ENCODE measurements around the gene DDAH1. TPM values are rescaled to one million over a fixed set of nuclear protein-coding genes. Genes with fewer than 3 reads are reported as not detected.

Gene DDAH1
- polyA plus RNA-seq, 2 of the 4 experiments (the other 2 are of a cell fraction), result 5.7 to 12.6 TPM

- TF ChIP-seq RAD21 (conservative IDR thresholded peaks at IDR 0.05 in 1 of 2, IDR thresholded peaks at IDR 0.05 in 1 of 2), result peak; percentile 37 to 40
- TF ChIP-seq, protein P1, sequence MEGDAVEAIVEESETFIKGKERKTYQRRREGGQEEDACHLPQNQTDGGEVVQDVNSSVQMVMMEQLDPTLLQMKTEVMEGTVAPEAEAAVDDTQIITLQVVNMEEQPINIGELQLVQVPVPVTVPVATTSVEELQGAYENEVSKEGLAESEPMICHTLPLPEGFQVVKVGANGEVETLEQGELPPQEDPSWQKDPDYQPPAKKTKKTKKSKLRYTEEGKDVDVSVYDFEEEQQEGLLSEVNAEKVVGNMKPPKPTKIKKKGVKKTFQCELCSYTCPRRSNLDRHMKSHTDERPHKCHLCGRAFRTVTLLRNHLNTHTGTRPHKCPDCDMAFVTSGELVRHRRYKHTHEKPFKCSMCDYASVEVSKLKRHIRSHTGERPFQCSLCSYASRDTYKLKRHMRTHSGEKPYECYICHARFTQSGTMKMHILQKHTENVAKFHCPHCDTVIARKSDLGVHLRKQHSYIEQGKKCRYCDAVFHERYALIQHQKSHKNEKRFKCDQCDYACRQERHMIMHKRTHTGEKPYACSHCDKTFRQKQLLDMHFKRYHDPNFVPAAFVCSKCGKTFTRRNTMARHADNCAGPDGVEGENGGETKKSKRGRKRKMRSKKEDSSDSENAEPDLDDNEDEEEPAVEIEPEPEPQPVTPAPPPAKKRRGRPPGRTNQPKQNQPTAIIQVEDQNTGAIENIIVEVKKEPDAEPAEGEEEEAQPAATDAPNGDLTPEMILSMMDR (IDR thresholded peaks at IDR 0.05), result peak; percentile 30; the same call in 1 of the 3 replicates
- peak; percentile 34; the same call in 1 of the 3 replicates for TF ChIP-seq SMC3 (IDR thresholded peaks at IDR 0.05)
- no peak for TF ChIP-seq JUN (IDR thresholded peaks at IDR 0.05)
- ATAC-seq, result peak; percentile 34 to 79; a peak in 4 of 6 replicates
- CTCF ChIA-PET, result no interaction called here
- Histone ChIP-seq H3K27ac (peak overlapping the region; percentile 19 to 20; a peak in 3 of 6 replicates), H3K9me3 (no peaks in the 10 kb centered on the region), H3K4me3 (no peak overlapping the region), H3K4me1 (peaks cover 21% of the 10 kb centered on the region), H3K4me2 (peak overlapping the region; percentile 64)
- FAIRE-seq, result no peak
- POLR2A ChIA-PET, result no interaction called here
- peak in 1 of 2 experiments; percentile 30 for DNase-seq (ENCODE audit: low read depth in 1 of 2, low spot score in 1 of 2)
- WGBS (ENCODE audit: missing lambda C conversion rate), result 54% methylated on average over 2 of the region's 2 CpGs
Measured at GRCh38 chr1:85494904-85495266, 29.9 kb upstream of the DDAH1 start.

DNA sequence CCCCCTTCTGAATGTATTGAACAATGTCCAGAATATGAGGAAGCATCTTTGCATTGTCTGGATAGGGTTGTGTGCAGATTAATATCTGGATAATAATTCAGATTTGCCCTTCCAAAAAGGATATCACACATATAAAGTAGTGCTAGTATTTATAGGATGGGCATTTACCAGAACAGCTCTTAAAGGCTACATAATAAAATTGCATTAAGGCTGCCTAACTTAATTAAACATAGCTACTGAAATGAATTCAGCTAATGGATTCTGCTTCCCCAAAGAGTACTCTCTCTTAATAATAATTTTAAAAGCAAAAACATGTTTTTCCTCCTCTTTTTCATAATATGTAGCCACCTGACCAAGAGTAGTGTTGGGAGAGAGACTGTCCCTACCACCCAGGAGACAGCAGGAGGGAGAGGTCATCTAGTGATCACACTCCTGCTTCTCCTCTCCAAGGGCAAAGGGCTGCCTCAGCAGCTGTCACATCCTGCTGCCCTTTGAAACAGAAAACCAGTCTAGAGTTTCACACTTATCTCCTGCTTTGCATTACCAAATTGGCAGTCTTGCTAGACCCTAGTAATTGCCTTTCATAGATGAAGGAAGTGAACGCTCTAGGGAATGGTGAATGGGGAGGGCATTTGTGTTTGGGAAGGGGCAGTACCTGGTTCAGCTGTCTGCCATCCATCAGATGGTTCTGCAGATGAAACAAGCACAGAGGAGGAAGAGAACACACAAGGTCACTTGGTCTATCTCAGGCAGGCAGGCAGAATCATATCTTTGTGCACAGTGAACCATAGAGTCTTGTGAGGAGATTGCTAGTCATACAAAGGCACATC lies 29.3 kb upstream of the DDAH1 start:
- ChIA-PET CTCF (interaction anchor here (0.8 kb wide), 1 partner anchor 26 kb away, joined by 3 read pairs; no protein-coding TSS in a partner anchor), POLR2A (no interaction called here)
- H3K27ac ChIP-seq, result peak overlapping the region in 1 of 2 experiments; percentile 19; a peak in 1 of 6 replicates
- ATAC-seq (peak in 1 of 2 experiments; percentile 40; a peak in 2 of 6 replicates), FAIRE-seq (no peak), DNase-seq (ENCODE audit: low read depth in 1 of 2, low spot score in 1 of 2) (no peak)
- H3K4me3 ChIP-seq, result no peak overlapping the region
- no peaks in the 10 kb centered on the region for H3K9me3 ChIP-seq
- TF ChIP-seq POLR2AphosphoS2 (conservative IDR thresholded peaks at IDR 0.05; ENCODE audit: low read length), result no peak
- TF ChIP-seq CBX2 (IDR thresholded peaks at IDR 0.05; ENCODE audit: borderline replicate concordance, low read depth), result no peak
- no peak overlapping the region; the same call in 2 of the 3 replicates for H3K4me2 ChIP-seq
- H3K4me1 ChIP-seq, result peaks cover 21% of the 10 kb centered on the region
- 91% methylated on average over 1 of the region's 1 CpG for WGBS (ENCODE audit: missing lambda C conversion rate)

DNA sequence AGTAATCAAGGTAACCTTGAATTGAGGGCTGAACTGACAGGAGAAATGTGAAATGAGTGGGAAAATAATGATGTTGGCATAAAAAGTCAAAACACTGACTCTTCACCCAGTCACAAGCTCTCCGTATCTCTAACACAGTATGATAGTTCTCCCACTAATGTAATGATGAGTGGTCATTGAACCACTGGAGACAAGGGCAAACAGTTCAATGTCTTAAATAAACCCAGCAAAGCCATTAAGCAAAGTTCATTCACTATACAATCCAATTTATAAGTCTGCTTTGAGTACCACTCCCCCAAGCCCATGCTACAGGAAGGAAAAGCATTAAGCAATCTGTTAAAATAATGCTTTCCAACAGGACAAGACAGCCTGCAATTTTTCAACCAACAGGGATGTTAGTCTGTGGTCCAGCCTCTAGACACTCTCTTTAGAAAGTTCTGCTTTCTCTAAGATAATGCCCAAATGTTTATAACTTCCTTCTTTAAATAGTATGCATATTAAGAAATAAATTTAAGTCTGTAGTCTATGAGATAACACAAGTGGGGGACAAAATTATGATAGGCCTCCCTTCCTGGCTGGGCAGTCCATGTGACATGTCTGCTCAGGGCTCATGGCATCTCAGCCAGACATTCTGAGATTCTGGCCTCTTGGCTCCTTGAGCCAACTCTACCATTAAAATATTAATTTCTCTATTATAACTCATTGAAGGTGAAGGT lies 25.5 kb upstream of the DDAH1 start:
- no peak overlapping the region for H3K27ac ChIP-seq
- TF ChIP-seq, protein P2, sequence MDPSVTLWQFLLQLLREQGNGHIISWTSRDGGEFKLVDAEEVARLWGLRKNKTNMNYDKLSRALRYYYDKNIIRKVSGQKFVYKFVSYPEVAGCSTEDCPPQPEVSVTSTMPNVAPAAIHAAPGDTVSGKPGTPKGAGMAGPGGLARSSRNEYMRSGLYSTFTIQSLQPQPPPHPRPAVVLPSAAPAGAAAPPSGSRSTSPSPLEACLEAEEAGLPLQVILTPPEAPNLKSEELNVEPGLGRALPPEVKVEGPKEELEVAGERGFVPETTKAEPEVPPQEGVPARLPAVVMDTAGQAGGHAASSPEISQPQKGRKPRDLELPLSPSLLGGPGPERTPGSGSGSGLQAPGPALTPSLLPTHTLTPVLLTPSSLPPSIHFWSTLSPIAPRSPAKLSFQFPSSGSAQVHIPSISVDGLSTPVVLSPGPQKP (IDR thresholded peaks at IDR 0.05; ENCODE audit: low read depth, low read length), result no peak
- TF ChIP-seq SMC3 (IDR thresholded peaks at IDR 0.05) (no peak), MAX (IDR thresholded peaks at IDR 0.05) (no peak), ZNF302 (CRISPR knock-in tag; IDR thresholded peaks at IDR 0.05) (no peak)
- POLR2A ChIA-PET, result no interaction called here
- 87% methylated on average over 1 of the region's 1 CpG for WGBS (ENCODE audit: missing lambda C conversion rate)
- ATAC-seq (no peak), DNase-seq (ENCODE audit: low read depth in 1 of 2, low spot score in 1 of 2) (no peak), FAIRE-seq (no peak)
- CTCF ChIA-PET, result no interaction called here
- H3K4me2 ChIP-seq, result no peak overlapping the region
- H3K9me3 ChIP-seq, result no peaks in the 10 kb centered on the region
- H3K4me1 ChIP-seq, result peaks cover 9% of the 10 kb centered on the region
- H3K4me3 ChIP-seq, result no peak overlapping the region

GRCh38 chr1:85488126-85488525 lies 23.2 kb upstream of the DDAH1 start:
- POLR2A ChIA-PET, result no interaction called here
- CTCF ChIA-PET, result no interaction called here
- FAIRE-seq, result no peak

More at GRCh38 chr1:85488126-85488525, 23.2 kb upstream of the DDAH1 start:
- no peak for DNase-seq (ENCODE audit: low read depth in 1 of 2, low spot score in 1 of 2)
- 95% methylated on average over 1 of the region's 1 CpG for WGBS (ENCODE audit: missing lambda C conversion rate)
- TF ChIP-seq BCL3 (IDR thresholded peaks at IDR 0.05) (no peak), EP300 (IDR thresholded peaks at IDR 0.05) (no peak), TFCP2L1 (CRISPR knock-in tag; IDR thresholded peaks at IDR 0.05) (no peak), NFE2L2 (conservative IDR thresholded peaks at IDR 0.05; ENCODE audit: low read length) (no peak)
- no peaks in the 10 kb centered on the region for H3K9me3 ChIP-seq
- no peak for ATAC-seq
- no peak overlapping the region for H3K27ac ChIP-seq
- H3K4me3 ChIP-seq, result no peak overlapping the region
- no peak overlapping the region for H3K4me2 ChIP-seq
- peaks cover 3% of the 10 kb centered on the region; the same call in 1 of the 3 replicates for H3K4me1 ChIP-seq
